Measurements from ENCODE around the gene PRTG.

PRTG gene

GRCh38 chr15:55628369-55628730 is 114.6 kb downstream of the PRTG start:
- Histone ChIP-seq H3K4me1 (ENCODE audit: control insufficient read depth in 1 of 2, insufficient read depth in 1 of 2, low read depth in 1 of 2, low read length in 1 of 2) (no peaks in the 10 kb centered on the region), H3K27me3 (no peaks in the 10 kb centered on the region), H3K27ac (no peak overlapping the region), H3K36me3 (no peaks in the 10 kb centered on the region), H3K9me3 (no peaks in the 10 kb centered on the region), H3K4me3 (ENCODE audit: low read depth in 1 of 2, low read length in 1 of 2) (no peak overlapping the region)
- TF ChIP-seq CTCF (IDR thresholded peaks at IDR 0.05) = no peak

GRCh38 chr15:55627730-55628368 is 115.1 kb downstream of the PRTG start:
- H3K27me3 ChIP-seq = no peaks in the 10 kb centered on the region
- H3K4me3 ChIP-seq (ENCODE audit: low read depth in 1 of 2, low read length in 1 of 2) = no peak overlapping the region
- H3K9me3 ChIP-seq = no peaks in the 10 kb centered on the region
- H3K4me1 ChIP-seq (ENCODE audit: control insufficient read depth in 1 of 2, insufficient read depth in 1 of 2, low read depth in 1 of 2, low read length in 1 of 2) = no peaks in the 10 kb centered on the region
- no peaks in the 10 kb centered on the region for H3K36me3 ChIP-seq
- no peak for TF ChIP-seq CTCF (IDR thresholded peaks at IDR 0.05)
- no peak overlapping the region for H3K27ac ChIP-seq

- Histone ChIP-seq H3K4me1 (ENCODE audit: control insufficient read depth in 1 of 2, insufficient read depth in 1 of 2, low read depth in 1 of 2, low read length in 1 of 2) (no peaks in the 10 kb centered on the region), H3K36me3 (no peaks in the 10 kb centered on the region), H3K27ac (no peak overlapping the region), H3K27me3 (peaks cover 45% of the 10 kb centered on the region), H3K4me3 (ENCODE audit: low read depth in 1 of 2, low read length in 1 of 2) (no peak overlapping the region), H3K9me3 (no peaks in the 10 kb centered on the region)
- TF ChIP-seq CTCF (IDR thresholded peaks at IDR 0.05) = no peak
Observed at GRCh38 chr15:55619783-55620182, 123.2 kb downstream of the PRTG start.

- Histone ChIP-seq H3K36me3 (no peaks in the 10 kb centered on the region), H3K27me3 (peaks cover 45% of the 10 kb centered on the region), H3K4me3 (ENCODE audit: low read depth in 1 of 2, low read length in 1 of 2) (no peak overlapping the region), H3K27ac (no peak overlapping the region), H3K9me3 (no peaks in the 10 kb centered on the region), H3K4me1 (ENCODE audit: control insufficient read depth in 1 of 2, insufficient read depth in 1 of 2, low read depth in 1 of 2, low read length in 1 of 2) (no peaks in the 10 kb centered on the region)
- TF ChIP-seq CTCF (IDR thresholded peaks at IDR 0.05) = no peak
Observed at GRCh38 chr15:55618387-55618786, 124.6 kb downstream of the PRTG start.

- H3K4me1 ChIP-seq (ENCODE audit: control insufficient read depth in 1 of 2, insufficient read depth in 1 of 2, low read depth in 1 of 2, low read length in 1 of 2) = no peaks in the 10 kb centered on the region
- H3K36me3 ChIP-seq = no peaks in the 10 kb centered on the region
- H3K27me3 ChIP-seq = peaks cover 55% of the 10 kb centered on the region
- no peak overlapping the region for H3K4me3 ChIP-seq (ENCODE audit: low read depth in 1 of 2, low read length in 1 of 2)
- no peaks in the 10 kb centered on the region for H3K9me3 ChIP-seq
- H3K27ac ChIP-seq = no peak overlapping the region
- TF ChIP-seq CTCF (IDR thresholded peaks at IDR 0.05) = no peak
Observed at GRCh38 chr15:55615445-55615844, 127.5 kb downstream of the PRTG start.

- Histone ChIP-seq H3K27me3 (peaks cover 42% of the 10 kb centered on the region), H3K9me3 (no peaks in the 10 kb centered on the region), H3K27ac (no peak overlapping the region), H3K4me1 (ENCODE audit: control insufficient read depth in 1 of 2, insufficient read depth in 1 of 2, low read depth in 1 of 2, low read length in 1 of 2) (no peaks in the 10 kb centered on the region), H3K4me3 (ENCODE audit: low read depth in 1 of 2, low read length in 1 of 2) (no peak overlapping the region), H3K36me3 (no peaks in the 10 kb centered on the region)
- TF ChIP-seq CTCF (IDR thresholded peaks at IDR 0.05) = no peak
Observed at GRCh38 chr15:55613727-55614126, 129.2 kb downstream of the PRTG start.
